HG03439 (cell line): ENCODE measurements around the gene ADRA2C.

Experiments used
- ATAC-seq: cut with Tn5 transposase; IDR thresholded peaks from one replicate; pipeline ENCODE4 v1.9.1; 2021; ENCODE audit warnings: mild to moderate bottlenecking, moderate library complexity; ENCODE audit not compliant: unreplicated experiment

The ADRA2C gene

DNA sequence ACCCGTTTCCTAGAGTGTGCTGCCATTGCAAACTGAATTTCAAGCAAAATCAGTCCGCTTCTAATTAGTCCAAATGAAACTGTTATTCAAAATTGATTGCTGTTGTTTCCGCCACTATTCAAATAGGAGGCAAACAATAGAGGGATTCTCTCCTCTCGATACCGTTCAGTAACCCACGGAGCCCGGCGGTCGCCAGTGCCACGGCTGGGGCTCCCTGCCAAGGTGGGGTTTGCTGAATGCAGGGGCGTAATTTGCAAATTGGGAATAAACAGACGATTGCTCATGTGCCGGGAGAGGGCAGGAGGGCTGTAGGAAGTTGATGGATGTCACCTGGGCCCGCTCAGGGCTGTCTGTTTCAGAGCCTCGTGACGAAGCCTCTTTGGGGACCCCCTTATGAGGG, 8.8 kb downstream of the ADRA2C start:
- ATAC-seq, result no peak

DNA sequence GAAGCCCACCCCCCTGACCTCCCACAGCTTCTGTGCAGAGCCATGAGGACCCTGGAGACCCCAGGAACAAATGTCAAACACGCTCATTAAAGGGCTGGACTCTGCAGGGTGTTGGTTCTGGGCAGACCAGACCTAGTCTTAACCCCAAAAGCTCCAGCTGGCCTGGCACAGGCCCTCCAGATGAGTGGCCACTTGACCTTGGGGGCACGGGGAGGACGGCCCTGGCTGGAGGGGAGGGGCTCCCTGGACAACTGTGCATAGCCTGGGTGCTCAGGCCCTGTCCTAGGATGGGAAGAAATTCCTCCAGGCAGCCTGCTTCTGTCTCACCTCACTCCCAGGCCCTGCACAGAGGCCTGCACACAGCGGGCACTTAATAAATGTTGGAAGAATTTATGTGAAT, 9.4 kb downstream of the ADRA2C start:
- no peak for ATAC-seq

DNA sequence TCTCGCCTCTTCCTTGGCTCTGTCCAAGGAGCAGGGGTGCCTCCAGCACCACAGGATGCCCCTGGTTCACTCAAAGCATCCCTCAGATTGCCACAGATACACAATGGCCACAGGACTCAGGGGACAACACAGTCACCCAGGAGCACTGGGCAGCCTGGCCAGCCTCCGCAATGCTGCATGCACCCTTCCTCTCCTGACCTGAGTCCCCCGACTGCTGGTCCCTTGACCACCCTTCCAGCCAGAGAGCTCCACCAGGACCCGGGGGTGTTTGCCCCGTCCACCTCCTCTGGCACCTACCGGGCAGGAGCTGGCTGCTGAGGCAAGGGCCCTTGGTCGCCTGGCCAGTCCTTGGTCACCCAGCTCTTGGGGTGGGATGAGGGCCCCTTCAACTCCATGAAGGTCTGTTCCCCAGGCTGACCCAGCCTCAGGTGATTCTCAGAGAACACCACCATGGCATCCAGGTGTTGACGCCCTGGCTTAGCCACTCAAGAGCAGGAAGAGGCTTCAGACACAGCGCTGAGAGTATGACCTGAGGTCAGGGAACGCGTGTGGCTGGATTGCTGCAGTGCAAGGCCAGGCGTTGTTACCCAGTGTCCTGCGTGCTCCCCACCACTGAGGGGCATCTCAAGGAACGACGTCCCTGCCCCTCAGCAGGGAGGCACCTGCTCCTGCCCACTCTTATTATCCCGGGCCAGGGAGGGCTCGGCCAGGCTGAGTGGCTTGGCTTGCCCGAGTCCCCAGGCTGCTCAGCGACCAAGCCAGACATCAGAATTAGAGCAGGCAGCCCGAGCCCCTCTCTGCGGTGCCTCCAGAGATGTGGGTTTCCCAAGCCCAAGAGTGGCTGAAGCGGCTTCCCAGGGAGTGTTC, 10.2 kb downstream of the ADRA2C start:
- no peak for ATAC-seq

DNA sequence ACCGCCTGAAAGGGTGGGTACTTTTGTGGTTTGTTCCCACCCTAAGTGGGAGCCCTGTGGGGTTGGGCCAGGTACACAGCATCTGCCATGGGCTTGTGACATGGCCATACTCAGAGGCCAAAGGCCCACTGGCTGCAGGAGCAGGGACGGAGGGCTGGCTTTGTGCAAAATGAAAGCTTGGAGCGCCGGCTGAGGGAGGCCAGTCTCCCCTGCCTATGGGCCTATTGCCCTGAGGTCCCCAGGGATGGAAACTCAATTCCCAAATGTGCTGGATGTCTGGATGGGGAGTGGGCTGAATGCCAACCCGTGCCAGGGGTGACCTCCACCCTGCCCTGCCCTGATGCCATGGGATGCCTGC, 10.8 kb downstream of the ADRA2C start:
- ATAC-seq, result no peak

DNA sequence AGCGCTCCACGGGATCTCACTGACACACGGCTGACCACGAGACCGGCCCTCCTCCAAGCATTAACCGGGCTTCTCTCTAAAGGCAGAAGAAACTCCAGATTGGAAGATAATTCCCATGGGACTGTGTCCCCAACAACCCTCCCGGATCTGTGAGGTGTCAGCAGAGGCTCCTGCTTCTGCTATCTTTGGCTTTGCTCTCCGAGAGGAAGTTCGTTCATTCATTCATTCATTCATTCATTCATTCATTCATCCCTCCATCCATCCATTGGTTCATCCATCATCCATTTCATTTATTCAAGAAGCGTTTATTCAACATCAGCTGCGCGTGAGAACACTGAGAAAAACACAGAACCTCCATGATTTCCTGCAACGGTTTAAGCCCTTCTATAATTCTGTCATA, 11.5 kb downstream of the ADRA2C start:
- ATAC-seq, result no peak

DNA sequence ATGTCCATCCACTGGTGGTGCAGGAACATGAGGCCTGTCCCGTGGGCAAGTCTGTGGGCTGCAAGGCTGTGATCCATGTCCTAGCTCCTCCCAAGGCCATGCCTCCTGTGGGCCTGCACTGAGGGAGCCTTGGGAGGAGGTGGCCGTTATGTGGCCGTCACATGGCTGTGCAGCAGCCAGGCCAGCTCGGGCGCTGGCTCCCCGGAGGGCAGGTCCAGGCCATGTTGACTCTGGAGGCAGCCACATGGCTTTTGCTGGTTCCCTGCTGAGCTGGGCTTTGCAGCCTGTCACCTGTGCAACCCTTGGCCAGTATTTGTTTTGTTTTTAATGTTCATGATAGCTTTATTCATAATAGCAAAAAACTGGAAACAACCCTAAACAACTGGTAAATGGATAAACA, 13.3 kb downstream of the ADRA2C start:
- ATAC-seq, result no peak

DNA sequence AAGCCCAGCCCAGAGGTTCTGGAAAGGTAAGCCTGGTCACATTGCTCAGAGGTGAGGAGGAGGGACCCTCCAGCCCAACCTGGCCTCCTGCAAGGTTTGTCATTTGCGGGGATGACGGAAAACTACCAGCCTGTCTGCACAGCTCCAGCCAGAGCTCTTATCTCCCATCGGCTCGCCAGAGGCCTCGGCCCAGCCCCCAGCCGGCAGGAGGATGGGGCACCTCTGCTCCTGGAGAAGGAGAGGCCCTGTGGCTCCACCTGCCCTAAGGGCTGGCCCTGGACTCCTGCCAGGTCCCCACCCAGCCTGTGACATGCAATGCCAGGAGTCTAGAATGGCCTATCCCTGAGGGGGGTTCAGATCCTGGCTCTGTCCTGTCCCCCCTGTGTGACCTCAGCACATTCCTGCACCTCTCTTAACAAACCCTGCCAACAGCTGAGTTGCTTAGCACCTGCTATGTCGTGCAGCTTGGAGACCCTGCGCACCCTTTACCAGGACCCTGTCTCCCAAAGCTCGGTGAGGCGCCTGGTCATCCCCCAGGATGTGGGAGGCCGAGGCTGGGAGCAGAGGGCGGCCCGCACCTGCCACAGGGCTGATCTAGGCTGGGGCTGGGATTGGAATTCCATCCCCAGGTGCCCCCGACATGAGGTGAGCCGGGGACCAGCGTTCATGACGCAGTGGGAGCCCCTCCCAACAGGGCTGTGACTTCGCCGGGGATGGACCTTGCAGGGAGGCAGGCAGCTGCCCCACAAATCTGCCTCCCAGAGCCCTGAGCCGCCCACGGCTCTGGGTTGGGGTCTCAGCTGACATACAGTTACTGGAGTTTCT, 14.4 kb downstream of the ADRA2C start:
- no peak for ATAC-seq

DNA sequence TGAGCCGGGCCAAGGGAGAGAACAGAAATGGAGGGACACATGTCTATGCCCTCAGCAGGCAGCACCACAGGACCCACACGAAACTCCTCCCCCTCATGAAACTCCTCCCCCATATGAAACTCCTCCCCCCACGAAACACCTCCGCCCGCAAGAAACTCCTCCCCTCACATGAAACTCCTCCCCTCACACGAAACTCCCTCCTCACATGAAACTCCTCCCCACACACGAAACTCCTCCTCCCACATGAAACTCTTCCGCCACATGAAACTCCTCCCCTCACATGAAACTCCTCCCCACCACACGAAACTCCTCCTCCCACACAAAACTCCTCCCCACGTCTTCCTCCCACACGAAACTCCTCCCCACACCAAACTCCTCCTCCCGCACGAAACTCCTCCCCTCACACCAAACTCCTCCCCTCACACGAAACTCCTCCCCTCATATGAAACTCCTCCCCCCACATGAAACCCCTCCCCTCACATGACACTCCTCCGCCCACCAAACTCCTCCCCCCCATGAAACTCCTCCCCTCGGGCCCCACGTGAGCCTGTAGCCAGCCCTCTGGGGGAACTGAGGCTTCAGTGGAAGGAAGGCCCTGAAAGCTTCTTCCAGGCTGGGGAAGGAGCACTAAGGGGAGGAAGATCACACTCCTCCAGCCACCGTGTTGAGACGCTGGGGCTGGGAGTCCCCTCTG, 15.2 kb downstream of the ADRA2C start:
- no peak for ATAC-seq

DNA sequence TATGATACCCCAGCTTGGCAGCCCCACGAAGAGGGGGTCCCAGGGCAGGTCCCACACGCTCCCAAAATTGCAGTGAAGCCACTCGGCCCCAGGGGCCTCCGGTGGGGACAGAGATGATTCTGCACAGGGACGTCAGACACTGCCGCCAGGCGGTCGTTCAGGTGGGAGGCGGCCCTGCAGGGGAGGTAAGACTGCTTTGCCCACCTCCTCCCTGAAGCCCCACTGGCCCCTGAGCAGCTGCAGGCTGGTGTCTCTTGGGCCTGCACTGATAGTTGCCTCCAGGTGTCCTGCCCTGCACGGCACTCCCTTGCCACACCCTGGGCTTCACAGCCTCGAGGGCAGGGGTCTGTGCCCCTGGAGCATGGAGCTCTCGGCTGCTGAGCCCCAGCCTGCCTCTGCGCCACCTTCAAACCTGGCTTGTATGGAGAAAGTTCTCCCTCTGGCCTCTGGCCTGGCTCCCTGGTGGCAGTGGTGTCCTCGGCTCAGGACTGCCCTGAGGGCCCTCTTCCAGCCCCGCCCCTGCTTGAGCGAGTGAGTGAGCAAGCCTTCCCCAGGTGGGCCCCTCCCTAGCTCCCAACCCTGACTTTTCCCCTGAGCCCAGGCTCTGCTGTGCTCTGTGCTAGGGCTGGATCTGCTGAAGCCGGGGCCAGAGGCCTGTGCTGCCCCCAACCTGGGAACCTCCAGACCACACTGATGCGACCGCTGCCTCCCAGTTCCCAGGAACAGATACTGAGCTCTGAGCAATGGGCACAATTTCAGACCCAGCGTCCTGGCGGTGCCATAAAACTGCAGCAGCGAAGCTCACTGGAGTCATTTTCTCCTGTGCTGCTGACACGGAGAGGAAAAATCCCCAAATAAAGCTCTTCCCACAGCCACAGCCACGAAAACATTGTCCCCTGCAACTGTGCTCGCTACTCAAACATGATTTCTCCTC, 16.1 kb downstream of the ADRA2C start:
- no peak for ATAC-seq

DNA sequence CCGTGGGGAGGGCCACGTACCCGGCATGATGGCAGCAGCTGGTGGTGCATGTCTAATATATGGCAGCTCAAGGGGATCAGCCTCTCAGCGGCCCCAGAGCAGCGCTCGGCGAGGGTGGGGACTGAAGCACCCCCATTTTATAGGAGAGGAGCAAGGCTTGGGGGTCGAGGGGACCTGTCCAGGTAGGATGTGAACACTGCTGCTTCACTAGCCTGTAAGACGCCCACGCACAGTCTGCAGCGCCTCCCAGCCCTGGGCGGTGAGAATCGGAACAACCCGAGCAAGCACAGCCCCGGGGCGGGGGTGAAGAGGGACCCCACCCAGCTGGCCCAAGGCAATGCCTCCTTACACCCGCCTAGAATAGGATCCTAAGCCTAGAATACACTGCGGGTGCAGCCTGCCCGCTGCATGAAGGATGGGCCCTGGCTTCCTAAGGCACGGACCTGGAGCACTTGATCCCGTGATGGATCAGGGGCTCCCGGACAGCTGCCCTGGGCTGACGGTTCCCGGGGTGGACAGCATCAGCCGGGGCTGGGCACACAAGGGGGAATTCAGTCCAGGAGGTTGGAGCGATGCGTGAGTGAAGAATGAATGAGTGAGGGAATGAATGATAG, 17.6 kb downstream of the ADRA2C start:
- no peak for ATAC-seq

DNA sequence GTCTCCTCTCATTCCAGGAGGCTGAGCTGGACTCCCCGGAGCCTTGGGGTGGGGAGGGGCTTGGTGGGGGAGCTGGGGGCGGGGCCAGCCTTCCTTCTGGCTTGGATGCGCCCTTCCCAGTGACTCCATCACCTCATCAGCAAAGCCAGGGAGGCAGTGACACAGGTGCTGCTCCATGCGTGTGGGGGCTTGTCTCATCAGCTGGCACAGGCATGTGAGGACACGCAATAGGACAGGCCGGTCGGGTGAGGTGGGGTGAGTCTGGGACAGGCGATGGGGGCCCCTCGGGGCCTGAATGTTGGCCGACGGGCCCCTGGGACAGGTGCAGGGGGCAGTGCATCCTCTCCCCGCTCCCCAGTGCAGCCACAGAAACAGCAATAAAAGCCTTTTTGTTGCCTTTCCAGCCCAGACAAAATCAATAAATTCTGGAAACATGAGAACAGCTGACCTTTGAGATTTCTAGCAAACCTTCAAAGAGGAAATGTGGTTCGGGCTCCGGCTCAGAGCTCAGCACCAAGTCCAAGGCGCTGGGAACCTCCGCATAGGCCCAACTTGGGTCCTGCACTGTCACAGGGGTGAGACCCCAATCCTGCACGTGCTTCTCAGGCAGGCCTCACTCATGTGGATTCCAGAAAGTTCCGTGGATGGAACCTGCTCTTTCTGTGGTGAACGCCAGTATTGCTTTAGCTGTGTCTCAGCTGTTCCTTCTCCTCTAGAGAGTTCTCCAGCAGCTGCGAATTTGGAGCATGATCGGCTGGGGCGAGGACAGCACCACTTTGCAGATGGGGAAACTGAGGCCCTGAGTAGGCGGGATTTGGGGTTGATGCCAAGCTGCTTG, 18.5 kb downstream of the ADRA2C start:
- no peak for ATAC-seq

DNA sequence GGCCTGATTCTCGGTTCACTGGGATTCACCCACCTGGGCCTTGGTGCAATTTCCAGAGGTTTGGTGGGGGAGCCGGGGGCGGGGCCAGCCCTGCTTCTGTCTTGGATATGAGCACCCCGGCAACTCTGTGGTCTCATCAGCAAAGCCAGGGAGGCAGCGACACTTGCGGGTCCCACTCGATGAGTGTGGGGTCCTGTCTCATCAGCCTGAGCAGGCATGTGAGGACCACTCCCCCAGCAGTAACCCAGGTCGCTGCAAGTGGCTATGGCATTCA, 19.0 kb downstream of the ADRA2C start:
- ATAC-seq, result no peak

DNA sequence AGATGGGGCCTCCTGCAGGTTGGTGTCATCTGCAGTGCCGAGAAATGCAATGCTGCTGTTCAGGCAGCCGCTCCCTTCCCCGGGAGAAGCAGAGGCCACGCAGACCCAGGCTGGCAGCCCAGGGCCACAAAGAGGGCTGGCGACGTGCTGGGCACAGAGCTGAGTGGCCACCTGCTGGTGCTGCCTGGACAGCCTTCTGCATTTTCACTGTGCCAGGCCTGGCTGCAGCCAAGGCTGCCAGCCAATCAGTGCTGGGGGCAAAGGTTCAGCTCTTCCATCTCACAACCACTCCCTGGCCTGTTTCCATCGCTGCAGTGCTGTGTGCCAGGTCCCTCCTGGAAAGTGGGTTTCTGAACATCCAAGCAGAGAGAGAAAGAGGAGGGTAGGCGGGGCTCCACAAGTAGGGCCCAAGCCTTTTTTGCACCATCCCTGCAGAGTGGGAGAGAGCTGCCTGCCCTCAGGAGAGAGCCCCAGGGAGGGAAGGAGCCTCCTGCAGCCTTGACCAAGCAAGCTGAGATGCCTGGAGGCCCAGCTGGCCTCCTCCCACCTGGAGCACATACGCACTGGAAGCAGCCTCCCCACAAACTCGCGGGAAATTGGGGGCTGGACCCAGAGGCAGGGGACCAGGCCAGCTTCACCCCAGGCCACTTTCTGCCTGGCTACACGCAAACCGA, 20.1 kb downstream of the ADRA2C start:
- ATAC-seq, result no peak

DNA sequence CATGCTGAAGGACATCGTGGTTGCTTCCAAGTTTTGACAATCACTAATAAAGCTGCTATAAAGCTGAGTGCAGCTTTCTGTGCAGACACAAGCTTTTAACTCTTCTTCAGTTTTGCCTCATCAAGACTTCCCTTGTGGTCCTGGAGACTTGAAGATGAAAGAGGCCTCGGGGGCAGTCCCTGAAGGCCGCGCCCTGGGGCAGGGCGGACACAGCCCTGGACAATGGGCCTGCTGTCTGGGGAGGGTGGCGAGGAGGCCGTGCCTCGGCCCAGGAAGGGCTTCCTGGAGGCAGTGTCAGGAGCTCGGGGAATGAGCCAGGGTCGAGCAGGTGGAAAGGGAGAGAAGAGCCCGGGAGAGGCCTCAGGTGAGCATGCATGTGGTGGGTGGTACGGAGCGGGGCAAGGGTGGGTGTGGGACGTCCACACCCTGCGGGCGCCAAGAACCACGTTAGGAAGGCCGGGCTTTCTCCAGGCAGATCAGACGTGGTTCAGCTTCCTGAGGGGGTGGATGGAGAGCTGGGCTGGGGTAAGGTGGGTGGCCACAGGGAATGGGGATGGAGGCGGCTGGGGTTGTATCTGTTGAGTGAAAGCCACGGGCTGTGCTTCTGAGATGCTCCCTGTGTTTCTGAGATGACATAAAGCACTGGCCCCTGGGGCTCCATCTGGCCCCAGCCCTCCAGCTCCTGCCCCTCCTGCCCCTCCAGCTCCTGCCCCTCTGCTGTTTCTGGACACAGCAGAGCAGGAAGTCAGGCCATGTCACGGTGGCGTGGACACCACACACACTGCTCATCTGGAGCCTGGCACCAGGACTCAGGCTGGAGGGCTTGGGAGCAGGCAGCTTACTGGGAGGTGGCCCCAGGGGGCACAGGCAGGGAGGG, 21.5 kb downstream of the ADRA2C start:
- no peak for ATAC-seq

DNA sequence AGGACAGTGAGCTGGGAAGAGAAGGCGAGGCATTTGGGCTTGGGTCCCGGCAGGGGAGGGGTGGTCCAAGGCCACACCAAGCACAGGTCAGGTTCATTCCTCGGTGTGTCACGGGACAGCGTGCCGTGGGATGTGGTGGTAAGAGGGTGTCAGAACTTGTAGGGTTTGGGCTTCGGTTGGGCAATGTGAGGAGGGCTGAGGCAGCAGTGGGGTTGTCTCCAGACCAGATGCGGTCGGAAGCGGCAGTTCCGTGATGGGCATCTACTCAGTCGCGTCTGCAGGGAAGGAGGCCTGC, 22.1 kb downstream of the ADRA2C start:
- no peak for ATAC-seq

DNA sequence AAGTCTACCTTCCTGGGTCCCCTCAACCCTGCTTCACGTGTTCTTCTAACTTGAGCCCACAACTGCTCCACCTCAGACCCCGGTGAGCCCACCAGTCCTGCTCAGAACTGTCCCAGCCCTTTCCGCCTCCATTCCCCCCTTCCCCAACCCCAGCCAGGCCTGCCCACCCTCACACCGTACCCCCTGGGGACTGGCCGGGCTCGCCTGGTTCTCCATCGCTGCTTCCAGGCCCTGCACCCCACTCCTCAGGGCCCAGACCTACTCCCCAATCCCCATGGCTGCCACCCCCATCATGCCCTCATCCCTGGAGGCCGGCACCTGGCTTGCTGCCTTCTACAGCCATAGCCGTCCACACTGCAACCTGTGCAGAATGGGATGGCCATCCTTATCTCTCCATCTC, 23.4 kb downstream of the ADRA2C start:
- no peak for ATAC-seq

DNA sequence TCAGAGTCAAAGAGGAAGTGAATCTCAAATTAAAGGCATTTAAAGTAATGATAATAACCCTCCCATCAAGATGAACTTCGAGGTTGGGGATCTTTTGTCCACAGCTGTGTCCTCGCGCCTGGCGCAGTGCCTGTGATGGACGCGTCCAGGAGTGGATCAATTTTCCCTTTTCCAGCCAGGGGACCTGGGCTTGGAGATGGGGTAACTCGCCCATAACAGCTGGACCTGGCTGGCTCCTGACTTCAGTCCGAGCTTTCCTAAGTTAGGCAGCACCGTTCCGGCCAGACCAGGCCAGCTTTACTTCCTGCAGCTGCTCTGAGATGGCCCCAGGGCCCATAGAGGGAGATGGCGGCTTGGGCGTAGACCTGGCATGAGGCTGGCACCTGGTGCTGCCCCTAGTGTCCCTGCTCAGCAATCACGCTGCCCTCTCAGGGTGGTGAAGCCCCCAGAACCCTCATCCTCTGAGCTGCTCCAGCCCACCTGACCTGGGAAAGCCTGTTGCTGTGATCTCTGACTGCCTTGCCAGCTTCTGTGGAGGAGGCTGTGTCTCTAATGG, 23.9 kb downstream of the ADRA2C start:
- no peak for ATAC-seq

DNA sequence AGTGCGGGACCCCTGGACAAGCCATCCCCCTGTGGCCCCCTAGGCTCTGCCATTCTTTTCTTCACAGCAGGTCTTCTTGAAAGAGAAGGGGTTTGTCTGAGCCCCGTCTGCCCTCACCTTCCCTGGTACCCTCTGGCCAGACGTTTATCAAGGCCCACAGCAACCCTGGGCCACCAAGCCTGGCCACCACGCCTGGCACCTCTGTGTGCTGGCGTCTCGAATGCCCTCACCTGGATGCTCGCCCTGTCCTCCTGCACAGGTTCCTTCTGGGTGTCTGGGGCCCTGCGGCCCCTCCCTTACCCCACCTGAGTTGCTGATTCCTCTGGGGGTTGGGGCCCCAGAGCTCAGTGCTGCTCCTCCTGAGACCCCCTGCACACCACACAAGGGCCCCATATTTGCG, 25.1 kb downstream of the ADRA2C start:
- ATAC-seq, result no peak
